ENCODE results near the gene MRPS18C.
"Not testable (repeated sequence)": the region's sequence is repeated elsewhere in the genome, so short reads cannot be mapped to it uniquely, and the experiment has no call there.

Gene MRPS18C

GRCh38 chr4:83490876-83491450, 35.1 kb downstream of the MRPS18C start:
- peak; percentile 71 for FAIRE-seq
- peak; percentile 14 for DNase-seq (ENCODE audit: extremely low spot score, insufficient read length, low read depth)

DNA sequence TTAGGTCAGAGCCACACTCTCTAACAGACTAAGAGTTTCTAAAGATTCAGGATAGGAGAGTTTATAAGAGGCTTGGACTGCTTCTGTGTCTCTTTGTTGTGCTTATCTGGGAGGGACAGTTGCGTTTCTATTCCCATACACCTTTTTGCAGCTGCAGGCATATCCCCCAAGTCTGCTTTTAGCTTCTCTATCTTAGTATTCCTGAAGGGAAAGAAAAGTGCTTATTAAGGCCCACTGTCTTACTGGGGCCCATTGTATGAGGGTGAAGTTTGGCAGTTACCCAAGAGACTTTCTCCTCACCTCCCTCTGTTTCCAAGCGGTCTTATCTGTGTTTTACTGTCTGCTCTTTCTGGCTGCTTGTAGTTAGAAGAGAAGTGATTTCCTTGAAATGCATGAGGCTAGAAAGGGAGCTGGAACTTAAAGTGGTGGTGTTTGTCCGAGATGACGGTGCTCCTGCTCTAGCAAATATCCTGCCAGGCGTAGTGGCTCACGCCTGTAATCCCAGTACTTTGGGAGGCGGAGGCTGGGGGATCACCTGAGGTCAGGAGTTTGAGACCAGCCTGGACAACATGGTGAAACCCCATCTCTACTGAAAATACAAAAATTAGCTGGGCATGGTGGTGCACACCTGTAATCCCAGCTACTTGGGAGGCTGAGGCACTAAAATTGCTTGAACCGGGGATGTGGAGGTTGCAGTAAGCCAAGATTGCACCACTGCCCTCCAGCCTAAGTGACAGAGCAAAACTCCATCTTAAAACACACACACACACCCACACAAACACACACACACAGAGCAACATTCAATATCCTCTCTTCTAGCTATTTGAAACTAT, 40.4 kb downstream of the MRPS18C start:
- not testable (repeated sequence) for DNase-seq (ENCODE audit: extremely low spot score, insufficient read length, low read depth); FAIRE-seq

- DNase-seq (ENCODE audit: extremely low spot score, insufficient read length, low read depth) = no peak
- no peak for FAIRE-seq
Observed at GRCh38 chr4:83498187-83498586, 42.3 kb downstream of the MRPS18C start.

DNA sequence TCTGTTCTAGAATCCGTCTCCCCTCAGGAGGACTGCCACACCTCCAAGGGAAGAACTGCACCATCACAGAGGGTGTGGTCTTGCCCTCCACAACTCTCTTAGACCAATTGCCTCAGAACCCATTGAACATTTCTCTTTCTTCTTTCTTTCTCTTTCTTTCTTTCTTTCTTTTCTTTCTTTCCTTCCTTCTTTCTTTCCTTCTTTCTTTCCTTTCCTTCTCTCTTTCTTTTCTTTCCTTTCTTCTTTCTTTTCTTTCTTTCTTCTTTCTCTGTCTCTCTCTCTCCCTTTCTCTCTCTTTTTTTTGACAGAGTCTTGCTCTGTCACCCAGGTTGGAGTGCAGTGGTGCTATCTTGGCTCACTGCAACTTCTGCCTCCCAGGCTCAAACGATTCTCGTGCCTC, 45.8 kb downstream of the MRPS18C start:
- not testable (repeated sequence) for FAIRE-seq; DNase-seq (ENCODE audit: extremely low spot score, insufficient read length, low read depth)

- DNase-seq (ENCODE audit: extremely low spot score, insufficient read length, low read depth) (no peak), FAIRE-seq (no peak)
Observed at GRCh38 chr4:83503974-83504373, 48.1 kb downstream of the MRPS18C start.

DNA sequence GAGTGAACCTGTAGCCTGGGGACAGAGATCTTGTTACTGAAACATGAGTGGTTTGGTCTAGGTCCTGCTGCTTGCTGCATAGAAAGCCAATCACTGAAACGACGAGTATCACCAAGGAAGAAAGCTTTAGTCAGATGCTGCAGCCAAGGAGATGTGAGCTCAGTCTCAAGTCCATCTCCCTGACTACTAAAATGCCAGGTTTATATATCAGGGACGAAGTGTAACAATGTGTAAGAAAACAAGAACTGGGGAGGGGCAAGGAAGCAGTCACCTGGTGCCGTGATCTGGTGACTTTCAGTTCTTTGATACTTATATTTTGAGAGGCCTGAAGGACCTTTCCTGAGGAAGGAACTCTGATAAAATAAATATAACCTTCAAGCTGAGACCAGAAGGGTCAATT, 48.6 kb downstream of the MRPS18C start:
- DNase-seq (ENCODE audit: extremely low spot score, insufficient read length, low read depth) (no peak), FAIRE-seq (no peak)

- FAIRE-seq (no peak), DNase-seq (ENCODE audit: extremely low spot score, insufficient read length, low read depth) (no peak)
Observed at GRCh38 chr4:83504996-83505395, 49.1 kb downstream of the MRPS18C start.

- peak; percentile 23 for DNase-seq (ENCODE audit: extremely low spot score, insufficient read length, low read depth)
- FAIRE-seq = not testable (repeated sequence)
Observed at GRCh38 chr4:83509156-83509585, 53.3 kb downstream of the MRPS18C start.

GRCh38 chr4:83510442-83510841, 54.6 kb downstream of the MRPS18C start:
- DNase-seq (ENCODE audit: extremely low spot score, insufficient read length, low read depth) (no peak), FAIRE-seq (no peak)

Measured in GM18507 (cell line).